OCI-LY3 (cell line): ENCODE results near the gene LMCD1.

Experiments
- H2AFZ ChIP-seq: fragments of 200-600, 300-600 bp; shearing (Covaris generic); 2 replicates; pipeline ENCODE4 v1.6.0; 2014; ENCODE audit warnings: antibody characterized with exemption, low read depth, low read length
- H3K27ac ChIP-seq: fragments of 200-600, 300-600 bp; sonication (generic); 2 replicates; pipeline ENCODE4 v1.5.1; 2014; ENCODE audit warnings: mild to moderate bottlenecking, low read length, moderate library complexity, mixed read lengths
- H3K27me3 ChIP-seq: fragments of 200-600, 300-600 bp; sonication (generic); 2 replicates; pipeline ENCODE4 v1.6.1; 2014; ENCODE audit warnings: low read depth, low read length, mixed read lengths
- H3K36me3 ChIP-seq: fragments of 200-600, 300-600 bp; sonication (generic); replicated peaks from 2 replicates; pipeline ENCODE3; 2014; ENCODE audit warnings: low read depth, low read length, mixed read lengths
- H3K4me1 ChIP-seq: fragments of 300-600, 200-600 bp; sonication (generic); 2 replicates; pipeline ENCODE4 v1.6.1; 2014; ENCODE audit warnings: low read length, mixed read lengths
- H3K4me2 ChIP-seq: fragments of 200-600, 300-600 bp; sonication (generic); 2 replicates; pipeline ENCODE4 v1.6.1; 2014; ENCODE audit warnings: low read length, mixed read lengths
- H3K4me3 ChIP-seq: fragments of 300-600, 200-600 bp; sonication (generic); 2 replicates; pipeline ENCODE4 v1.5.1; 2014; ENCODE audit warnings: antibody characterized with exemption, mild to moderate bottlenecking, low read length, moderate library complexity
- H3K79me2 ChIP-seq: fragments of 300-600, 200-600 bp; shearing (Covaris generic); 2 replicates; pipeline ENCODE4 v1.6.1; 2014; ENCODE audit warnings: mild to moderate bottlenecking, low read length, mixed read lengths
- H3K9ac ChIP-seq: fragments of 300-600, 200-600 bp; shearing (Covaris generic); 2 replicates; pipeline ENCODE4 v1.6.0; 2014; ENCODE audit warnings: mild to moderate bottlenecking, low read length, moderate library complexity
- H3K9me3 ChIP-seq: fragments of 200-600, 300-600 bp; shearing (Covaris generic); 2 replicates; pipeline ENCODE4 v1.6.1; 2014; ENCODE audit warnings: low read length, mixed read lengths; ENCODE audit not compliant: insufficient read depth
- H4K20me1 ChIP-seq: fragments of 200-600, 300-600 bp; sonication (generic); 2 replicates; pipeline ENCODE4 v1.6.1; 2016; ENCODE audit warnings: low read length, mixed read lengths; ENCODE audit not compliant: insufficient read depth
- CTCF ChIP-seq: fragments of 200-600, 300-600 bp; sonication (generic); IDR thresholded peaks from 2 replicates; pipeline ENCODE4 v1.5.1; 2014; ENCODE audit warnings: antibody characterized with exemption, low read length, low read depth
- EZH2phosphoT487 ChIP-seq: fragments of 200-600 bp; shearing (Covaris generic); IDR thresholded peaks from 2 replicates; pipeline ENCODE4 v1.6.1; 2018; ENCODE audit warnings: antibody characterized with exemption, mixed run types, low read depth

LMCD1 gene

DNA sequence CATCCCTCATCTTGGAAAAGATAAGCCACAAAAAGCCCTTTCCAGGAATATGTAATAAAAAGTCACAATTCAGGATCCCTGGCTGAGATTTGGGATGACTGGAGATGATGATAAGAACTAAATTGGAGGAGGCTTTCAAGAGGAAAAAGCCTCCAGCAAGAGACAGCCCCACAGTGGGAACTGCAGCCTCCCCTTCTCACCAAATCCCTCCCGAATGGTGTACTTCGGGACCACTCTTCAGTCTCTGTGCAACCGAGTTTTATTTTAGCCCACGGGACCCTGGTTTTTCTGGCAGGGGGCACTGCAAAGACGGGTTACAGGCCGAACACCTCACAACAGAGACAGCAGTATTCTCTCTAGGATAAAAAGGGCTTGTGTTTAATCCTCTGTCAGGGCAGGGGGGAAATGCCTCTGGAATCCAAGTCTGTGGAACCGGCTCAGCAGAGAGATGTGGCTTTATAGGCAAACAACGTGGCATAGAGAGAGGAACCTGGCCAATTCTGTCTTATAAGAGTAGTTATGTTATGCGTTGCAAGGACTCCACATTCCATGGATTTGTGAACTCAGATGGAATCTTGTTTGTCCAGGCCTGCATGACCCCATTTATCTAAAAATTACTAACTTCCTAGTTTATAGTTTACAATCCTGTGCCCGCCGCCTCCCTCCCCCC, 1.2 kb upstream of the LMCD1 start:
- Histone ChIP-seq H2AFZ (peak overlapping the region; percentile 36; the same call in 1 of the 2 replicates), H3K4me3 (peak overlapping the region; percentile 85), H3K4me1 (peaks cover 41% of the 10 kb centered on the region), H3K27me3 (no peaks in the 10 kb centered on the region), H3K4me2 (peak overlapping the region; percentile 96), H3K9me3 (no peaks in the 10 kb centered on the region), H3K9ac (peak overlapping the region; percentile 10; the same call in 1 of the 2 replicates), H3K79me2 (no peaks in the 10 kb centered on the region), H3K36me3 (no peaks in the 10 kb centered on the region), H3K27ac (no peak overlapping the region), H4K20me1 (no peaks in the 10 kb centered on the region)
- TF ChIP-seq EZH2phosphoT487, result no peak
- peak; percentile 25; the same call in 1 of the 2 replicates for TF ChIP-seq CTCF

DNA sequence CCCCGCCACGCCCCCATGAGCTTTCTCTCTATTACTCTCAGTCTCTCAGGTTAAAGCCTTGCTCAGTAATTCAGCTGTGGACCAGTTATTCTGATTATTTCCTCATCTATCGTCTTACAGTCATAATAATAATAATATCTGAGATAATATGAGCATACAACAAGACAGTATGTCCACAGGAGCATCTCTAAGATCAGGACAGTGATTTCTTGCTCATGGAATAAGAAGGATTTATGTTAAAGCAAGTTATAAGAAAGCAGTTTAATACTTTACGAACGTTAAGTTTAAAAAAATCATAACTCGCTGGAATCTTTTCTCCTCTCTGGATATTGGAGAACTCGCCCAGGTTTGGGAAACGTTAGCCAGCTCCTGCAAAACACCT, 643 bp upstream of the LMCD1 start:
- Histone ChIP-seq H3K4me3 (peak overlapping the region; percentile 85), H3K9me3 (no peaks in the 10 kb centered on the region), H3K4me1 (peaks cover 44% of the 10 kb centered on the region), H3K9ac (peak overlapping the region; percentile 66), H3K79me2 (no peaks in the 10 kb centered on the region), H2AFZ (peak overlapping the region; percentile 90), H3K36me3 (no peaks in the 10 kb centered on the region), H3K27ac (no peak overlapping the region), H4K20me1 (no peaks in the 10 kb centered on the region), H3K27me3 (no peaks in the 10 kb centered on the region), H3K4me2 (peak overlapping the region; percentile 96)
- TF ChIP-seq EZH2phosphoT487, result no peak
- TF ChIP-seq CTCF, result no peak

- Histone ChIP-seq H3K9me3 (no peaks in the 10 kb centered on the region), H3K79me2 (no peaks in the 10 kb centered on the region), H3K36me3 (no peaks in the 10 kb centered on the region), H3K27ac (peak overlapping the region; percentile 79), H3K9ac (no peak overlapping the region; the same call in 1 of the 2 replicates), H3K27me3 (no peaks in the 10 kb centered on the region), H4K20me1 (no peaks in the 10 kb centered on the region), H3K4me3 (peak overlapping the region; percentile 35; the same call in 1 of the 2 replicates), H3K4me1 (peaks cover 67% of the 10 kb centered on the region), H3K4me2 (peak overlapping the region; percentile 47), H2AFZ (peak overlapping the region; percentile 63)
- no peak for TF ChIP-seq CTCF
These were observed 1.8 kb downstream of the LMCD1 start for GRCh38 chr3:8503461-8503860.

GRCh38 chr3:8503871-8504610, 2.4 kb downstream of the LMCD1 start:
- Histone ChIP-seq H3K4me3 (peak overlapping the region; percentile 35), H4K20me1 (no peaks in the 10 kb centered on the region), H3K9ac (peak overlapping the region; percentile 48), H3K27ac (peak overlapping the region; percentile 79), H2AFZ (peak overlapping the region; percentile 63), H3K4me2 (peak overlapping the region; percentile 47), H3K36me3 (no peaks in the 10 kb centered on the region), H3K27me3 (no peaks in the 10 kb centered on the region), H3K79me2 (no peaks in the 10 kb centered on the region), H3K4me1 (peaks cover 67% of the 10 kb centered on the region), H3K9me3 (no peaks in the 10 kb centered on the region)
- TF ChIP-seq EZH2phosphoT487 (no peak), CTCF (peak; percentile 13; the same call in 1 of the 2 replicates)
